ENCODE measurements around the gene SCGB3A1.
A peak's percentile ranks its signal among the peaks of the same experiment; 100 is the strongest.

Gene SCGB3A1

DNA sequence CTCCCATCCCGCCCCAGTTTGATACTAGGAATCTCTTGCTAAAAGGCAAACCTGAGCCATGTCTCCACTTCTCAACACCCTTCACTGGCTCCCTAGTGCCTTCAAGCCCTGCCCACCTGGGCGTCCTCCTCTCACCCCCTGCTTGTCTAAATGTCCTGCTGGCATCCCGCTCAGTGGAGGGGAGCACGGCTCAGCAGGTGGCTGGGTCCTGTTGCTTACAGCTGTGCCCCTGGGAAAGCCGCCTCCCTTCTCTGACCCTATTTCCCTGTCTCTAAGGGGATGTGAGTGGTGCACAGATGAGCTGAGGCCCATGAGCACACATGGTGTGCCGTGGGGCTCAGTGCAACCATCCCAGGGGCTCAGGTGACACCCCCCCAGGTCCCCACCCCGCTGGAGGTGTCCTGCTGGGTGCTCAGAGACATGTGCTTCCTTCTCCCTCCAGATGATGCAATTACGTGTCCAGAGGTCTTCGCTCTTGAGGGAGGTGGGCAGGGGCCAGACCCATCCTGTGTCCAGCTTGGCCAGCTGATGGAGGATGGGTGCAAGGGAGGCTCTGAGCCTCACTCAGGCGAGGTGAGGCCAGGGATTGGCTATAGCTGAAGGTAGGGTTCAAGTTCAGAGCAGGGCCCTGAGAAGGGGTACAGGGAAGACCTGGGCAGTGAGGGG is 34.0 kb upstream of the SCGB3A1 start:
- no peak for DNase-seq

DNA sequence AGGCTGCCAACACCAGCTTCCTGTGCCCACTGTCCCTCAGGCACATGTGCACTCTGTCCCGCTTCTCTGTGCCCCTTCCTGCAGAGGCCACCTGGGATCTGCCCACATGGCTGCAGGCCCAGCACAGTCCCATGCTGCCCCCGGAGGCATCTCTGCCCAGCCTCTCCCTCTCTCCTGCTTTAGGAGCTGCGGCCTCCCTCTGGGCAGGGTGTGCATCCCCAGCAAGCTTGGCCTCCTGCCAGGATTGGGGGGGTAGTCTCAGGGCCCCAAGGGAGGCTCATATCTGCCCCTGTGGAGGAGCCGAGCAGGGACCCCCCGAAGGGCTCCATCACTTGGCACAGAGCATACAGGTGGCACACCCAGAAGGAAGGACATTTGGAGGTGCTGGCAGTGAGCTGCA is 33.3 kb upstream of the SCGB3A1 start:
- no peak for DNase-seq

DNA sequence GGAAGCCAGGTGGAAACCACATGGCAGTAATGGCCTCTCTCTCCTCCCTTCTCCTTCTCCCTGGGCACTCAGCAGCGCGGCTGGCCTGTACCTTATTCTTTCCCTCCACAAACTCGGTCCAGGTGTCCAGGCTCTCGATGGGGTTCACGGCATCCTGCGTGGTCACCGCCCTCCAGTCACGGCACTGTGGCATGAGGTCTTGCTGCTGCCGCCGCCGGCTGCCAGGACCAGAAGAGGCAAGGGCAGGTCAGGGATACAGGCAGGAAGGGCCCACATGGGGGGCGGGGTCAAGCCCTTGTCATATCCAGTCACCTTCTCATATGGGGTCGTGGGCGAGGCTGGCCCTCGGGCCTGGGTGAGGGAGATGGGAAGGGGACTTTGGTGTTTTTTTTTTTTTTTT is 32.5 kb upstream of the SCGB3A1 start:
- DNase-seq, result no peak

DNA sequence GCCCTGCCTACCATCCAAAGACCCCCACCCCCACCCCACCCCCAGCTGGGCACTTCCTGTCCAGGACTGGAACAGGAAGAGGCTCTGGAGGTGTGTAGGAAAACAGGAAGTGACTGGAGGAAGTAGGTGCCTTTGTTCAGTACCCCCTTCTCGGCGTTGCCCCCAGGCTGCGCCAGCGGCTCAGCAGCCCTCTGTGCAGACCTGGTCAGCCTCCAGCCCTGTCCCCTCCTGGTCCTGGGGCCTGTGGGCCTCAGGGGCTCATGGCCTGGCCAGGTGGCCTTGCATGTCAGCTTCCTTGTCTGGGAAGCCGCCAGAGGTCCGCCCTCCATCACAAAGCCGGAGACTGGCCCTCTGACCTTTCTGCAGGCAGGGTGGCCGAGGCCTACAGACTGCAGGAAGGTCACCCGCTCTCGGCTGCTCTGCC is 32.1 kb upstream of the SCGB3A1 start:
- DNase-seq, result no peak

DNA sequence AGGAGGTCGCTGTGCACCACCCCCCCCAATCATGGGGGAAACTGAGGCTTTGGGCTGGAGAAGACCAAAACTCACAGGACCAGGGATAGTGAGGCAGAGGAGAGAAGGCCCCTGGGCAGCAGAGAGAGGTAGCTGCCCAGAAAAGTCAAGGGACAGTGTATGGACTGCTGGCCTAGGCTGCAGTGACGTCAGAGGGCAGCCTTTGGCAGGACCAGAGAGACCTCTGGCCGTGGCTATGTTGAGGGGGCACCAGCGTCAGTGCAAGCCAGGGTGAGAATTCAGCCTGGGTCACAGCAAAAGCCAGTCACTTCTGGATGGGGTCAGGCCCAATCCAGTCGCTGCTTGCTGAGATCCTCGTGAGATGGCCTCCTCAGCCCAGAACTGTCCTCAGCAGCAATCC is 31.6 kb upstream of the SCGB3A1 start:
- DNase-seq, result no peak

DNA sequence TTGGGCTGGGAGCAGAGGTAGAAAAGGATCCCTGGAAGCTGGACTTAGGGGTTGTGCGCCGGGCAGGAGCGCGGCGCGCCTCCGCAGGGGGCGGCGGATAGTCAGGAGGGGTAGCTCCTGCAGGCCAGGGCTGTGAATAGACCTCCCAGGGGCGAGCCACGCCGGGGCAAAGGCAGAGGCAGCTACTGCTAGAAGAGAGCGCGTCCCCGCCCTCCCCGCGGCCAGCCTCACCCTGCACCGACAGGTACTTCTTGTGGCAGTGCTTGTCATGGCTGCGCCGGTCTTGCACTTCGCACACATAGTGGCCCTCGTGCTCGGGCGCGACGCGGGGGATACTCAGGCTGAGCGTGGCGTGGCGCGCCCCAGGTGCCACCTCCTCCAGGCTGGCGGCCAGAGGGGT is 30.0 kb upstream of the SCGB3A1 start:
- DNase-seq, result no peak

DNA sequence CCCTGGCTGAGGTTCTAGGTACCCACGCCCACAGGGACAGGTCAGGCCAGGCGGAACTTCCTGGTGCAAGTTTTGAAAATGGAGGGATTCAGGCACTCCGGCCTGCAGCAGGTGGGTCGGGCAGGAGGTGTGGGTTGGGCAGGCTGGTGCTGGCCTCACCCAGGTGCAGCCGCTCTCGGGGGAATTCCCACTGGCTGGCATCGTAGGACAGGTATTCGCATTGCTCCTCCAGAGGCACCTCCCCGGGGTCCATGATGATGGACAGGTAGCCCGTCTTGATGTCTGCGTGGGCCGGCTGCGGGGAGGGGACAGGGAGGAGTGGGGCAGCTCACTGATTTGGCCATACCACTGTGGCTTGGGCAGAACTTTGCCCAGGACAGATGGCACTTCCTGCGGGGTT is 28.7 kb upstream of the SCGB3A1 start:
- DNase-seq, result no peak

DNA sequence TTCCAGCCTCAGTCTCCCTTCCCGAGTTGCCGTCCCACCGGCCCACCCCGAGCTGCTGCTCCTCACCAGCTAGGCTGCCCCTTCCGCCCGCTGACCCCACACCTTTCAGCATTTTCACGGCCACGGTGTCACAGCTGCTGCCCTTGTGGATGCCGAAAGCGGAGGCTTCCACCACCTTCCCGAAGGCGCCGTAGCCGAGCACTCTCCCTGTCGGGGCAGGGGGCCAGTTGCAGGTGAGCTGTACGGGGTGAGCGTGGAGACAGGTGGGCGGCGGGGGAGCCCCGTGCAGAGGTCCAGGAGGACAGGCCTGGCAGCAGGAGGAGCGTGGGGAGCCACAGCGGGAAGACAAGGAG is 28.2 kb upstream of the SCGB3A1 start:
- DNase-seq, result no peak

DNA sequence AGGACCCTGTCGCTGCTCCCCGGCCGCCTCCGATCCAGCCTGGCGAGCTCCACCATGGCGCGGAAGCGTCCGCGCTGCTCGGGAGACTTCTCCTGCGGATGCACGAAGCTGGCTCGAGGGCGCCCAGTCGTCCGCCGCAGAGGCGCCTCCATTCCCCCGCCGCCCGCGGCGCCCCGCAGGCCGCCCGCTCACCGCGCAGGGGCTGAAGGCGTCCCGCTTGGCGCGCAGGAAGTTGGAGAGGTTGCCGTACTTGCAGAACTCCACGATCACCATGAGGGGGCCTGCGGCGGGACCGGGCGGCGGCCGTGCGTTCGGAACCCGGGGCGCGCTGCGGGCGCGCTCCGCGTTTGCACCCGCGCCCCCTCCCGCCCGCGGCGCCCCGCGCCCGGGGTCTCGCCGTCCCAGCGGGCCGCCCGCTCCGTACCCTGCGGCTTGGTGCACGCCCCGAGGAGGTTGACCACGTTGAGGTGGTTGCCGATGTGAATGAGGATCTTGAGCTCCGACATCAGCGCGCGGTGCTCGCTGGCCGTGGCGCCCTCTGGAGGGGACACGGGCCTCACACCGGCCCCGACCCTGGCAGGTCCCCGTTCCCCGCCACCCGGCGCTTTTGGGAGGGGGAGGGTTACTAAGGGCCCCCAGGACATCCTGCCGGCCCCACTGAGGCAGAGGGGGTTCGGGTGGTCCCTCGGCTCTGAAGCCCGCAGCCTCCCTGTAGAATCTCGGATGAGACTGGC is 27.7 kb upstream of the SCGB3A1 start:
- no peak for DNase-seq

DNA sequence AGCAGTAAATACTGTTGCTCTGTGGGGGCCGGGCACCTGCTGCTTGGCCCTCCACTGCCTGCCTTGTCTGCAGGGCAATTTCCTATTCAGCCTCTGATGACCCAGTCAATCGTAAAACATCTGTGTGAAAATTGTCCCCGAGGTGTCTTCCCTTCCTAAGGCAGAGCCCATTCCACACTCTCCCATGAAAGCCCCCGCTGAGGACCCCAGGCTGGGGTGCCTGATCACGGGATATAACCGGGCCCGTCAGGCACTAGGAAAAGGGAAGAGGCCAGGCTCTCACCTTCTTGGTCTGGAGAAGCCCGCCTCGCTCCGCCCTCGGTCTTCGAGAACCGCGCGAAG is 27.2 kb upstream of the SCGB3A1 start:
- DNase-seq, result no peak

DNA sequence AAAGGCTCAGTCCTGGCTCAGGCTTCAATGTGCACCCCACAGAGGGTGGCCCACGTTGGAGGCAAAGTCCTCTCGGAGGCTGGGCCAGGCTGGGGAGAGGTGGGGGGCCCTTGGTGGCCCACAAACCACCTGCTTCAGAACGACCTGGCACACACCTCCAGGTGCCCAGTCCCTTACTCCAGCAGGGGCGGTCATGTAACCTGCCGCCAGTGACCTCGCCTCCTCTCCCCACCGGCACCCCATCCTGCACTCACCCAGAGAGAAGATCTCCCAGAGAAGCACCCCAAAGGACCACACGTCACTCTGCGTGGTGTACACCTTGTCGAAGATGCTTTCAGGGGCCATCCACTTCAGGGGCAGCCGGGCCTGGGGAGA is 22.5 kb upstream of the SCGB3A1 start:
- DNase-seq, result no peak

DNA sequence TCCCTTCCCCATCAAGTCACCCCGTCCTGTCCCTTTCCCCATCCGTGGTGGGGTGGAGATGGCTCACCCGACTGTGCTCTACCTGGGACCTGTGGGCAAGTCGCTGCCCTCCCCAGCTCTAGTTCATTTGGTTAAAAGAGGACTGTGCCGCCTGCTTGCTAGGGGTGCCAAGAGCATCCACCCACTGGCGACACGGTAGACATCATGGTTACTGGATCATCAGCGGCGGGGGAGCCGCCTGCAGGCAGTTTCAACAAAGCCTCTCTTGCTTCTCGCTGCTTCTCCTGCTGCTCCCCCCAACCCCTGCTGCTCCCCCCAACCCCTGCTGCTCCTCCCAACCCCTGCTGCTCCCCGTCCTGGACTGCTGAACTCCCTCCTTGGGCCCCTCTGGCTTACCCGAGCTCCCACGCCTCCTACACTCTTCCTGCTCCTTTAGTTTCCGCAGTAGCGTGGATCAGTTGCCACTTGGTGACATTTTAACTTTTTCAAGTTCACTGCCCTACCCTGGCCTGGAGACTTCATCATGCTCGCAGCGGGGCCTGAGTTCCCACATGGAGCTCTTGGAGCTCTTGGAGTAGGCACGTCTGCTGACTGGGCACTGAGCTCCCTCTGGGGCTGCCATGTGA is 22.0 kb upstream of the SCGB3A1 start:
- DNase-seq, result no peak

DNA sequence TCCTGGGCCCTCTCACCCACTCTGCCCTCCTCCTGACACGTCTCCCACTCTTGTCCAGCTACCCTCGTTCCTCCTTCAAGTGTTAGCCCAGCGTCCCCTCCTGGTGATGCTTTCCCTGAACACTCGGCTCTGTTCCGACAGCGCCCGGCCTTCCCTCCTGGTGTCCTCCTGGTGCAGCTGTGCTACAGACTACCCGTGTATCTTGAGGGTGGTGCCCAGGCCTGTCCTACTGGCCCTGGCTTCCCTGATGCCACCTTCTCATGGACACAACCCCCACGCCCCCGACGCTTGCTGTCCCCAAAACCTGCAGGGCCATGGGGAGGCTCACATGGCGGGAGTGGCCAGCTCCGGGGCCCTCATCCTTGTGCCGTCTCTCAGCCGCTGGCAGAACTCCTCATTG is 21.4 kb upstream of the SCGB3A1 start:
- DNase-seq, result no peak

DNA sequence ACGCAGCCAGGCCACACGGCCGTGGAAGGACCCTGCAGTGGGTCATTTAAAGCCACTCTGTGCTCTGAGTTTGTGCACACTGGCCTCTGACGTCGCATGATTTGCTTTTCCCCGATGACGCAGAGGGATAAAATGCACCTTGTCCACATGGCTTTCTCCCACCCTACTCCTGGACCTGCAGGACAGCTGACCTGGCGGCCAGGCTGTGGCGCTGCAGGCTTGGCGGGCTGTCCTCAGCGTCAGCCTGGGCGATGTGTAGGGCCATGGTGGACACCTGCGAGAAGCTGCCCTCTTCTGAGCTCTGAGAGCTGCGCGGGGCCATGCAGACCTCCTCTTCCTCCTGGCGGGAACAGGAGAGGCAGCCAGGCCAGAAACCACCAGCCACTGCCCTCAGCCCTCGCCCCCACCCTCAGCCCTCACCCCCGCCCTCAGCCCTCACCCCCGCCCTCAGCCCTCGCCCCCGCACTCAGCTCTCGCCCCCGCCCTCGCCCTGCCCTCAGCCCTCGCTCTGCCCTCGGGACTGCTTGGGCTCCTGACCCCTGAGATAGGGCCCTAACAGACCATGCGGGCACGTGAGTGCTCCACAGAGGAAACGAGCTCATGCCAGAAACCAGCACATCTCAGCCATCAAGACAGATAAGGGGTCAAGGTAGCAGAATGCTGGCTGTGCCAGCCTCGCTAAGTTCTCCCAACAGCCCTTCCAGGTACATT is 20.0 kb upstream of the SCGB3A1 start:
- DNase-seq, result no peak

DNA sequence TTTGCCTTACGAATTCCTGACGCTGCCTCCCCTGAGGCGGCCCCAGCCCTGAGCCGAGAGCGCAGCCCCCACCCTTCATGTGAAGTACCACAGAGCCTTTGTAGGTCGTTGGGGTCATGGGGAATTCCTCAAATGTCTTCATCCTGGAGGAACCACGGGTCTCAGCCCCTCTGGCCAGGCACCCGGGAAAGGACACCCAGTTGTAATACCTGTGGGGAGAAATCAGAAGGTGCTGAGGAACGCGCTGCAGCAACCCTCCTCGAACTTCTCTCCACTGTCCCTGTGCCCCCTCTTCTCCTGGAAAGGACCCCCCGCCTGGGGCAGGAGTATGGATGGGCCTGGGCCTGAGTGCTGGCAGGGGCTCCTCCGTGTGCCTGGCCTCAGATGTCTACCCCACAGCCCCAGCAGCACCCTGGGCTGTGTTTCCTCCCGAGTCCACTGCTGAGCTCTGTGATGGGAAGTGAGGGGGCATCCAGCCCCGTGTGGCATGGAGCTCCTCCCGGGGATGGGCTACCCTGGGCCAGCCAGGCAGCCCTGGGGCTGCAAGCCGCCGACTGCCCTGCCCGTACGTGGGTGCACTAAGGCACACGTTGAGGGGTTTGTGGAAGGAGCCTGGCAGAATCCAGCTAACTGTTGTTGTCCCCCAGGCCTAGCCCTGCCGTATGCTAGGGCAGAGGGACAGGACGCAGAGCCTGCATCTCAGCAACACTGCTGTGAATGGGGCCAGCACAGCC is 18.7 kb upstream of the SCGB3A1 start:
- no peak for DNase-seq

DNA sequence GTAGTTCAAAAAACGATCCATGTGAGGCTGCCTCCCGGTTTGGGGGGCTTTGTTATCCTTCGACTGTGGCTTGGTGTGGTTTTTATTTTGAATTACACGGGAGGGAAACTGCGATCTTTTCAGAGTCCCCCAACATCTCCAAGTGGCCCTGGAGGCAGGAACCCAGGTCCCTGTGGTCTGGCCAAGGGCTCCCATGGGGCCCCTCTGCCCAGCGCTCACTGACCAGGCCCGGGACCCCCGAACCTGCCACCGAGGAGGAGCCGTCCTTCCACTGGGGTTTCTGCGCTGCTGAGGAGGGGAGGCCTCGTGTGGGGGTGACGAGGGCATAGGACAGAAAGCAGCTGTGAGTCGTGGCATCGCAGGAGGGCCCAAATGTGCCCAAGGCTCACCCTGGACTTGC is 18.1 kb upstream of the SCGB3A1 start:
- DNase-seq, result no peak

DNA sequence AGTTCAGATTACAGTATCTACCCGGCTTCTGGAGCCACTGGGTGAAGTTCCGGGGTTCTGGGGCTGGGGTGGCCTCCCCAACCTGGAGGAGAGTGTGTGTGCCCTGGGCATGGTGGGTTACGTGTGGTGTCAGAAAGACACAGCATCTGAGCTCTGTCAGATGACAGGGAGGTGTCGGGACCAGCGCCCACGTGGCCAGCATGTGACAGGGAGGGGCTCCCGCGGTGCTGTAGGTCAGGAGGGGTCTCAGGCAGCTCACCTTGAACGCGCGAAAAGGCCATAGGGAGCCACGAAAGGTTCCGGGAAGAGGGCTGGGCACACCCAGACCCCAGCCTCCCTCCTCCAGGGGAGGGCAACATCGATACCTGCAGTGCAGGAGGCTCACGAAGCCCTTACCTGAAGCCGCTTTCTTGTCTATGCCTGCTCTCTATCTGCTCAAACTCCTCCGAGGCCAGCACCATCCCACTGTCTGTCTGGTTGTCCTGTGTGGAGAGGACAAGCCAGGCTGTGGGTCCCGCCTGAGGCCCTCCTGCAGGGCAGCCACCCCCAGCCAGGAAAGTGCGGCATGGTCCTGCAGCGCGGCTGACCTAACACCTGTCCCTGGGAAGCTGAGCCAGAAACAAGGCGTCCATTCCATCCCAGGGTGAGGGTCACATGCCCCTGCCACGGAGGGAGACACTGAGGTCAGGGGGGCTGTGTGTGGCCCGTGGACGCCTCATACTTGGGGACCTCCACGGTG is 17.4 kb upstream of the SCGB3A1 start:
- no peak for DNase-seq

DNA sequence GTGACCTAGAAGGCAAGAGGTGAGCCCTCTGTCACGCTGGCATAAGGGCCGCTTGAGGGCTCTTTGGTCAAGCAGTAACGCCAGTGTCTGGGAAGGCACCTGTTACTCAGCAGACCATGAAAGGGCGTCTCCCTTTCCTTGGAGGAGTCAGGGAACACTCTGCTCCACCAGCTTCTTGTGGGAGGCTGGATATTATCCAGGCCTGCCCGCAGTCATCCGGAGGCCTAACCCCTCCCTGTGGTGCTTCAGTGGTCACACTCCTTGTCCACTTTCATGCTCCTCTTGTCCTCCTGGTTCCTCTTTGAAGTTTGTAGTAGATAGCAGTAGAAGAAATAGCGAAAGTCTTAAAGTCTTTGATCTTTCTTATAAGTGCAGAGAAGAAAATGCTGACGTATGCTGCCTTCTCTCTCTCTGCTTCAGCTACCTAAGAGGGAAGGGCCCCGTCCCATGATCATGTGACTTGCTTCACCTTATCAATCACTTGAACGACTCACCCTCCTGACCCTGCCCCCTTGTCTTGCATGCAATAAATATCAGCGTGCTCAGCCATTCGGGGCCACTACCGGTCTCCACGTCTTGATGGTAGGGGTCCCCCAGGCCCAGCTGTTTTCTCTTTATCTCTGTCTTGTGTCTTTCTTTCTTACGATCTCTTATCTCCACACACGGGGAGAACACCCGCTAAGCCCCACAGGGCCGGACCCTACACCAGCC is 16.7 kb upstream of the SCGB3A1 start:
- DNase-seq, result no peak

DNA sequence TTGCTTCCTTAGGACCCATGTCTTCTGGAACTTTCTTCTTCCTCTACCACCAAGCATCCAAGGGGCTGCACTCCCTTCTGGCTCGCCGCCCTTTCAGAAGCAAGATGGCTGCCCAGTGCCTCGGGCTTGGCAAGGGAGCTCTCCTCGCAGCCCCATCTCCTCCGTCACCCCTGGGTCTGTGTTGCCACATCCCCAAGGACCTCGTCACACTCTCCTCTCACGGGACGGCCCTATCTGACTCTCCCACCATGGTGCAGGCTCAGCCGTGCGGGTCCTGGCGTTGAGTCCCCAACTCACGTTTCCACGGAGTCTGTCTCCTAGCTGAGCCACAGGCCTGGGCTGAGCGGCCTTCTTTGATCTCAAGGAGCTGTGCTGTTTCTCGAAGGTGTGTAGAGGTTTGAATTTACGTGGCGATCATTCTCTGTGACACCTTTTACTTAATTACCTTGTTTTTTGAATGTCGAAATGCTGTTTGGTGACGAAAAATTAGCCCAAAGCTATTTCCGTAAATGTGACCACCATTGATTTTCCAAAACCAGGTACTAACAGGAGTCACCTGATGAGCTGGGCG is 15.0 kb upstream of the SCGB3A1 start:
- DNase-seq, result no peak

DNA sequence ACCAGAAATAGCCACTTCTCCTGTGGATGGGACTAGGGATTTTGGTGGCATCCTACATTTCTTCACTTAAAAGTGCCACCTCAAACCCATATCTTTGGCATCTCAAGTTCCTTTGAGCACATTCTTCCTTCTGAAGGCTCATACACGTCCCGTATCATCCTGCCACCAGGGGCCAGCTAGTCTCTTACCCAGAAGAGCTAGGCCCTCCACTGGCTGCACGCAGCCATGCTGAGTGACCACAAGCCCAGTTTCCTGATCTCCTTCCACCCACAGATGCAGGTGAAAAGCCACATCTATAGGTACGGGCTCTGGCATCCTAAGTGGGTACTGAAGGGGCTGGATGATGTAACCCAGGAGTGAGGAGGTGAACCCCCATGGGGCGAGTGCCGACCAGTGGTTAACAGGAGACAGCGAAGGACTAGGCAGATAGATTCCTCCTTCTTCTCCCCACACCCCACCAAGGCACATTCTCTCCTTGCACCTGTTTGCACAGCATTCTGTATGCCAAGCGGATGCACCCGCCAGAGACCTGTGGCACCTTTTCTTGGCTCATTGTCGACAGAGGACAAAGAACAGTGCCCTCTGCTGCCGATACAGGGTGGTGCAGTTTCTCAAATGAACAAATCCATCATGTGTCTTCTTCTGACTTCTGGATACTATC is 14.4 kb upstream of the SCGB3A1 start:
- DNase-seq, result peak; percentile 64

DNA sequence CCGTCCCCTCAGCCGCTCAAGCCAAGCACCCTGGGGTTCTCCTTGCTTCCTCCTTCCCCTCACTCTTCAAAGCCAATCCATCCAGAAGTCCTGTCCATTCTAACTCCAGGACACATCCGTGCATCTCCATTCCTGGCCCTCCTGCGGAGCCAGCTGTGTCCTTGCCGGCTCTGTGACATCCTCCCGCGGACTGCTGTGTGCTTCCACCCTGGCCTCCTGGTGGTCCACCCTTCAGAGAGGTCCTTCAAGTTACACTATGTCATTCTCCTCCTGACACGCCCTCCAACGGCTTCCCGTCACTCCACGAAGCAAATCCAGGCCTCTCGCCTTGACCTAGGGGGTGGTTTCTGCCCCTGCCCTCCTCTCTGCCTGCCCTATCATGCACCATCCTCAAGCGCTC is 13.0 kb upstream of the SCGB3A1 start:
- DNase-seq, result no peak
